A673 (cell line): ENCODE results near the gene DPP10. TPM values are rescaled to one million over a fixed set of nuclear protein-coding genes. Genes with fewer than 3 reads are reported as not detected.

Experiments used
- BruUV-seq: library from RNA; stranded (reverse); fragments of 400-500 nt; replicated peaks from 2 replicates; lab custom pipeline; 2021; lab: Mats Ljungman, UMichigan
- CTCF ChIA-PET: fragments of 300-600 bp; sonication (Branson Sonifier 250); formaldehyde crosslinking; loops from one replicate; lab custom pipeline; 2022; ENCODE audit warnings: antibody characterized with exemption; lab: Charles Lee
- POLR2A ChIA-PET: fragments of 300-600 bp; sonication (Branson Sonifier 250); formaldehyde crosslinking; loops from one replicate; lab custom pipeline; 2022; ENCODE audit warnings: antibody characterized with exemption; ENCODE audit not compliant: low non-redundant PET; lab: Charles Lee
- DNase-seq: peaks from one replicate; pipeline ENCODE4 v3.0.0-alpha.2; 2015; ENCODE audit warnings: low spot score
- H3K27ac ChIP-seq: fragments of 200-600 bp; sonication (generic); 2 replicates; pipeline ENCODE4 v1.5.1; 2016; ENCODE audit warnings: mixed run types, low read depth, mild to moderate bottlenecking, mixed read lengths, antibody characterized with exemption, low read length; ENCODE audit not compliant: poor library complexity, severe bottlenecking
- H3K27me3 ChIP-seq: fragments of 200-600 bp; sonication (generic); replicated peaks from 2 replicates; pipeline ENCODE4 v1.6.1; 2017; ENCODE audit warnings: mixed run types, low read depth, mild to moderate bottlenecking, mixed read lengths, antibody characterized with exemption, low read length; ENCODE audit not compliant: insufficient read depth, poor library complexity
- H3K36me3 ChIP-seq: fragments of 200-600 bp; sonication (generic); 2 replicates; pipeline ENCODE4 v1.6.1; 2016; ENCODE audit warnings: mixed run types, mild to moderate bottlenecking, mixed read lengths, antibody characterized with exemption, low read length; ENCODE audit not compliant: insufficient read depth, poor library complexity, severe bottlenecking
- H3K4me1 ChIP-seq: fragments of 200-600 bp; sonication (generic); 2 replicates; pipeline ENCODE4 v1.6.1; 2017; ENCODE audit warnings: mixed run types, mild to moderate bottlenecking, mixed read lengths, antibody characterized with exemption, low read length; ENCODE audit not compliant: insufficient read depth, poor library complexity, severe bottlenecking
- H3K4me3 ChIP-seq: fragments of 200-600 bp; sonication (generic); 2 replicates; pipeline ENCODE4 v1.5.1; 2016; ENCODE audit warnings: low read depth, mixed run types, mild to moderate bottlenecking, mixed read lengths, low read length; ENCODE audit not compliant: poor library complexity, severe bottlenecking
- H3K9me3 ChIP-seq: fragments of 200-600 bp; sonication (generic); 2 replicates; pipeline ENCODE4 v1.6.1; 2016; ENCODE audit warnings: mixed run types, low read depth, mild to moderate bottlenecking, mixed read lengths, antibody characterized with exemption, low read length; ENCODE audit not compliant: poor library complexity, severe bottlenecking
- EZH2 ChIP-seq: fragments of 200-600 bp; sonication (generic); IDR thresholded peaks from 2 replicates; pipeline ENCODE4 v1.6.1; 2017; ENCODE audit warnings: borderline replicate concordance, low read depth, mild to moderate bottlenecking, mixed read lengths, antibody characterized with exemption, low read length; ENCODE audit not compliant: poor library complexity, severe bottlenecking
- intact Hi-C: fragments of 100-400 bp; cut with micrococcal nuclease; formaldehyde crosslinking; loops from one replicate; pipeline ENCODE4 v1.10.0; 2022; ENCODE audit not compliant: unreplicated experiment
- total RNA-seq: library from RNA; stranded (reverse); gene quantifications from 2 replicates; pipeline ENCODE4 v1.2.3, GENCODE V29; 2021
- TF ChIP-seq, protein P1 (sequence below): fragments of 300-800, 200-600 bp; sonication (generic); conservative IDR thresholded peaks from 2 replicates; pipeline ENCODE4 v1.5.1; 2017; ENCODE audit warnings: low read depth, mild to moderate bottlenecking, antibody characterized with exemption, low read length, moderate library complexity, mixed read lengths

Gene DPP10
- total RNA-seq, 1 experiment from 2014 or later, result not detected

DNA sequence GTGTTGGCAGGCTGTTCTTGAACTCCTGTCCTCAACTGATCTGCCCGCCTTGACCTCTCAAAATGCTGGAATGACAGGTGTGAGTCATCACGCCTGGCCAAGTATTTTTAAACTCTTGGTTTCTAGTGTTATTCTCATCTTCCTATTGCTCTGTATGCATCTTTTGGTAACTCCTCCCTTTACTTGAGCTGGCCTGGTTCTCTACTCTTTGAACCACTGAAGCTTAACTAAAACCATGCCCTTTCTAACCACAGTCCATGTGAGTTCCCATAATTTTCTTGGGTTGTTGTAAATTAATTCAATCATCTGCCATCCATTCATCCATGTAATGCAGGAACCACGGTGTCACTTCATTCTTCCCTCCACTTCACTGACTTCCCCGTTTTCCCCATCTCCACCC lies 1131.3 kb downstream of the DPP10 start:
- DNase-seq, result no peak
- H3K4me1 ChIP-seq, result no peaks in the 10 kb centered on the region
- BruUV-seq, result no TSS peak
- no peak for TF ChIP-seq EZH2
- TF ChIP-seq, protein P1, sequence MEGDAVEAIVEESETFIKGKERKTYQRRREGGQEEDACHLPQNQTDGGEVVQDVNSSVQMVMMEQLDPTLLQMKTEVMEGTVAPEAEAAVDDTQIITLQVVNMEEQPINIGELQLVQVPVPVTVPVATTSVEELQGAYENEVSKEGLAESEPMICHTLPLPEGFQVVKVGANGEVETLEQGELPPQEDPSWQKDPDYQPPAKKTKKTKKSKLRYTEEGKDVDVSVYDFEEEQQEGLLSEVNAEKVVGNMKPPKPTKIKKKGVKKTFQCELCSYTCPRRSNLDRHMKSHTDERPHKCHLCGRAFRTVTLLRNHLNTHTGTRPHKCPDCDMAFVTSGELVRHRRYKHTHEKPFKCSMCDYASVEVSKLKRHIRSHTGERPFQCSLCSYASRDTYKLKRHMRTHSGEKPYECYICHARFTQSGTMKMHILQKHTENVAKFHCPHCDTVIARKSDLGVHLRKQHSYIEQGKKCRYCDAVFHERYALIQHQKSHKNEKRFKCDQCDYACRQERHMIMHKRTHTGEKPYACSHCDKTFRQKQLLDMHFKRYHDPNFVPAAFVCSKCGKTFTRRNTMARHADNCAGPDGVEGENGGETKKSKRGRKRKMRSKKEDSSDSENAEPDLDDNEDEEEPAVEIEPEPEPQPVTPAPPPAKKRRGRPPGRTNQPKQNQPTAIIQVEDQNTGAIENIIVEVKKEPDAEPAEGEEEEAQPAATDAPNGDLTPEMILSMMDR, result no peak
- ChIA-PET POLR2A (no interaction called here), CTCF (no interaction called here)
- no peak overlapping the region for H3K4me3 ChIP-seq
- intact Hi-C loops, result no loop called here
- H3K36me3 ChIP-seq, result no peaks in the 10 kb centered on the region
- H3K27ac ChIP-seq, result no peak overlapping the region
- H3K9me3 ChIP-seq, result peaks cover 12% of the 10 kb centered on the region
- no peaks in the 10 kb centered on the region for H3K27me3 ChIP-seq

DNA sequence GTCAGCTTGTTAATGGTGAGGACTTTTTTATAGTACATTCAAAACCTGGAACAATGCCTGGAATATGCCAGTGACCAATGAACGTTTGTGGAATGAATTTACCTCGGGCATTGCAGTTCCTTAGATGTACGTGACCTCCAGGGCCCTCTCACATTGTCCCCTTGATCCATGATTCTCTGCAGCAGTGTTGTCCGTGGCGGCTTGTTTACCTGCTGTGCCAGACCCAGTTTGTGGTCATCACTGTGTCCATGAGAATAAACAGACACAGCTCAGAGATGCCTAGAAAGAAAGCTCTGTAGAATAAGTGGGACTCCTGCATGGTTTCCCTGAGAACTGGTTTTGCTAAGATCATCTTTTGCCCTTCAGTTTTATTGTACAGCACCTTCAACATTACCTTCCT lies 1132.2 kb downstream of the DPP10 start:
- no peak overlapping the region for H3K4me3 ChIP-seq
- H3K4me1 ChIP-seq, result no peaks in the 10 kb centered on the region
- intact Hi-C loops, result no loop called here
- BruUV-seq, result no TSS peak
- no peak for DNase-seq
- no peak for TF ChIP-seq EZH2
- TF ChIP-seq, protein P1, result no peak
- H3K36me3 ChIP-seq, result no peaks in the 10 kb centered on the region
- ChIA-PET CTCF (no interaction called here), POLR2A (no interaction called here)
- H3K27me3 ChIP-seq, result no peaks in the 10 kb centered on the region
- H3K27ac ChIP-seq, result no peak overlapping the region
- H3K9me3 ChIP-seq, result peaks cover 8% of the 10 kb centered on the region

DNA sequence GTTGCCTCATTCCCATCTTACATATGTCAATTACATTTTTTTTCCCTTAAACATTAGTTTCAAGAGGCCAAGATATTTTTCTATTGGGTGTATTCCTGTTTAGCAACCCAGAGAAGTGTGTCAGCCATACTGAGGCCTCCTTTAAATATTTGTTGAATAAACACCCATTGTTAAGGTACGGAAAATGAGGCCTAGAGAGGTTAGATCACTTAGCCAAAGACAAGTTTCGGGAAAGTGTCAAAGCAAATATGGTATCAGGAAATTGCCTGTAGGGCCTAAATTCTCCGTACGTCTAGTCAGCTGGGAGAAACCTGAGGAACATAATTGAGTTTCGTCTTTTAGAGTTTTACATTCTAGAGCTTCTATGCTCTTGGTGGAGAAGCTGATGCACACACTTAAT lies 1138.3 kb downstream of the DPP10 start:
- TF ChIP-seq, protein P1, result no peak
- TF ChIP-seq EZH2, result no peak
- intact Hi-C loops, result no loop called here
- Histone ChIP-seq H3K9me3 (peaks cover 10% of the 10 kb centered on the region), H3K4me1 (no peaks in the 10 kb centered on the region), H3K27me3 (no peaks in the 10 kb centered on the region), H3K27ac (no peak overlapping the region), H3K36me3 (no peaks in the 10 kb centered on the region), H3K4me3 (no peak overlapping the region)
- ChIA-PET CTCF (no interaction called here), POLR2A (no interaction called here)
- BruUV-seq, result no TSS peak
- DNase-seq, result no peak
